Globus pallidus (tissue), 1 donor: ENCODE data around the gene WDR33.
"Not testable (repeated sequence)": the region's sequence is repeated elsewhere in the genome, so short reads cannot be mapped to it uniquely, and the experiment has no call there.

ENCODE experiments used
- DNase-seq: peaks from one replicate; pipeline ENCODE4 v3.0.0-alpha.2; 2015; ENCODE audit warnings: low spot score

The WDR33 gene

GRCh38 chr2:127810619-127811396 is at the start of gene WDR33:
Gene WDR33 (minus strand): TSS chr2:127811171. CDS start chr2:127770981, 40,190 bp downstream.
- peak; percentile 78 for DNase-seq

GRCh38 chr2:127860130-127860529 is 49.2 kb upstream of the WDR33 start:
- DNase-seq, result no peak

GRCh38 chr2:127859712-127860085 is 48.7 kb upstream of the WDR33 start:
- DNase-seq, result no peak

GRCh38 chr2:127857265-127857808 is 46.4 kb upstream of the WDR33 start:
- DNase-seq, result no peak

- DNase-seq, result no peak
Observed at GRCh38 chr2:127853671-127854070, 42.7 kb upstream of the WDR33 start.

- DNase-seq, result no peak
Observed at GRCh38 chr2:127852388-127852787, 41.4 kb upstream of the WDR33 start.

GRCh38 chr2:127847931-127848330 is 37.0 kb upstream of the WDR33 start:
- DNase-seq, result no peak

GRCh38 chr2:127844973-127845372 is 34.0 kb upstream of the WDR33 start:
- no peak for DNase-seq

- DNase-seq, result no peak
Observed at GRCh38 chr2:127843677-127844076, 32.7 kb upstream of the WDR33 start.

GRCh38 chr2:127841466-127842178 is 30.7 kb upstream of the WDR33 start:
- no peak for DNase-seq

- no peak for DNase-seq
Observed at GRCh38 chr2:127840893-127841292, 29.9 kb upstream of the WDR33 start.

- no peak for DNase-seq
Observed at GRCh38 chr2:127834951-127835350, 24.0 kb upstream of the WDR33 start.

GRCh38 chr2:127829845-127830246 is 18.9 kb upstream of the WDR33 start:
- no peak for DNase-seq

GRCh38 chr2:127826708-127827107 is 15.7 kb upstream of the WDR33 start:
- not testable (repeated sequence) for DNase-seq

- no peak for DNase-seq
Observed at GRCh38 chr2:127826047-127826446, 15.1 kb upstream of the WDR33 start.

- no peak for DNase-seq
Observed at GRCh38 chr2:127820080-127820668, 9.2 kb upstream of the WDR33 start.

GRCh38 chr2:127818794-127819425 is 7.9 kb upstream of the WDR33 start:
- DNase-seq, result no peak

GRCh38 chr2:127818241-127818640 is 7.3 kb upstream of the WDR33 start:
- no peak for DNase-seq

- DNase-seq, result no peak
Observed at GRCh38 chr2:127814677-127815076, 3.7 kb upstream of the WDR33 start.

GRCh38 chr2:127812441-127812840 is 1.5 kb upstream of the WDR33 start:
- DNase-seq, result not testable (repeated sequence)

GRCh38 chr2:127811397-127812321 is 688 bp upstream of the WDR33 start:
- no peak for DNase-seq
